Myocyte (in vitro differentiated cells): ENCODE results near the gene MAPK12. TPM values are rescaled to one million over a fixed set of nuclear protein-coding genes. Genes with fewer than 3 reads are reported as not detected.

Experiments
- DNase-seq: peaks from one replicate; pipeline ENCODE4 v3.0.0-alpha.2; 2012; ENCODE audit warnings: low read depth
- polyA plus RNA-seq: library from polyadenylated mRNA; unstranded; fragments of >200 nt; gene quantifications from one replicate; pipeline ENCODE4 v1.2.1, GENCODE V29; 2012; ENCODE audit warnings: missing spikeins
- total RNA-seq: library from RNA; depleted of rRNA; stranded (reverse); fragments of >200 nt; gene quantifications from 2 replicates; pipeline ENCODE4 v1.2.3, GENCODE V29; 2014

MAPK12 gene
- total RNA-seq = 27.9 and 30.0 TPM in 2 replicates
- 15.1 TPM for polyA plus RNA-seq

- peak; percentile 40 for DNase-seq
Observed at GRCh38 chr22:50261615-50262459, at the start of gene MAPK12. TSS of gene MAPK12 (minus strand) at chr22:50261683. CDS start at chr22:50261509, 174 bp downstream.

- DNase-seq = no peak
Observed at GRCh38 chr22:50310949-50311444, 49.5 kb upstream of the MAPK12 start.

GRCh38 chr22:50310031-50310722 lies 48.7 kb upstream of the MAPK12 start:
- DNase-seq = no peak

GRCh38 chr22:50309601-50309991 lies 48.1 kb upstream of the MAPK12 start:
- no peak for DNase-seq

GRCh38 chr22:50308986-50309600 lies 47.6 kb upstream of the MAPK12 start:
- peak; percentile 82 for DNase-seq

- peak; percentile 78 for DNase-seq
Observed at GRCh38 chr22:50308597-50308935, 47.1 kb upstream of the MAPK12 start.

GRCh38 chr22:50307890-50308596 lies 46.6 kb upstream of the MAPK12 start:
- peak; percentile 7 for DNase-seq

- DNase-seq = peak; percentile 86
Observed at GRCh38 chr22:50306753-50307749, 45.6 kb upstream of the MAPK12 start, which contains the start of gene PLXNB2. TSS of gene PLXNB2 (minus strand) at chr22:50307646. CDS start at chr22:50290584, 17,062 bp downstream.

- DNase-seq = peak; percentile 98
Observed at GRCh38 chr22:50305923-50306566, 44.6 kb upstream of the MAPK12 start.

GRCh38 chr22:50305393-50305922 lies 44.0 kb upstream of the MAPK12 start:
- DNase-seq = no peak

GRCh38 chr22:50304528-50305392 lies 43.3 kb upstream of the MAPK12 start:
- DNase-seq = peak; percentile 92

GRCh38 chr22:50303848-50304527 lies 42.5 kb upstream of the MAPK12 start:
- DNase-seq = peak; percentile 72

- DNase-seq = peak; percentile 36
Observed at GRCh38 chr22:50303515-50303847, 42.0 kb upstream of the MAPK12 start.

- DNase-seq = peak; percentile 82
Observed at GRCh38 chr22:50302564-50302963, 41.1 kb upstream of the MAPK12 start.

- peak; percentile 51 for DNase-seq
Observed at GRCh38 chr22:50302041-50302541, 40.6 kb upstream of the MAPK12 start.

GRCh38 chr22:50301581-50301991 lies 40.1 kb upstream of the MAPK12 start:
- no peak for DNase-seq

GRCh38 chr22:50300620-50301257 lies 39.3 kb upstream of the MAPK12 start:
- no peak for DNase-seq
